Left forelimb (tissue), 1 donor: ENCODE measurements around the gene CTIF.

Source experiments
- DNase-seq: peaks from one replicate; pipeline ENCODE4 v3.0.0-alpha.2; 2018; ENCODE audit warnings: low spot score

Gene CTIF

DNA sequence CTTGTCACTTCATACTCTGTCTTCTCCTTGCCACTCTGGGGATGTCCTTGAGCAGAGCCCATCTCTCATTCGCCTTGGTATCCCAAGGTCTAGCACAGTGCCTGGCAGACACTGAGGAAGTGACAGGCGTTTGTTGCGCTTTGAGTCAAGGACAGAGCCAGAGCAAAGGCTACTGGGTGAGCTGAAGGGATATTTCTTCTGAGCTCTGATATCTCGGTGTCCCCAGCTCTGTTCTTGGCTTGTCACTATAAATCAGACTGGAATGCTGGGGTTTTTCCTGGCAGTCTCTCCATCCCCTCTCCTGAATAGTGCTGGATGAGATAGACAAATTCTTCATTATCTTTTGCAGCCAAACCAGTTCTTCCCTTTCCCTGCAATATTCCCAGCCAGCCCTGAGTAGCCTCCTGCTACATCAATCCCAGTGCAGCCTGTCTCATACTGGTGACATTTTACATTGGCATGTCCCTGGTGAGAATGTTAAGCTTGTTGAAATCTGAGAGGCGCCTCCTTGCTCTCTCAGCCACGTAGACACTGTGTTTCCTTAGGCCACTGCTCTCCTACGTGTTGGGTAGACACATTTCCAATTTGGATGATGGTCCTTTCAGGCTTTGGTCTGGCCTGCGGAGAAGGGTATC, 61.7 kb downstream of the CTIF start:
- DNase-seq = no peak

DNA sequence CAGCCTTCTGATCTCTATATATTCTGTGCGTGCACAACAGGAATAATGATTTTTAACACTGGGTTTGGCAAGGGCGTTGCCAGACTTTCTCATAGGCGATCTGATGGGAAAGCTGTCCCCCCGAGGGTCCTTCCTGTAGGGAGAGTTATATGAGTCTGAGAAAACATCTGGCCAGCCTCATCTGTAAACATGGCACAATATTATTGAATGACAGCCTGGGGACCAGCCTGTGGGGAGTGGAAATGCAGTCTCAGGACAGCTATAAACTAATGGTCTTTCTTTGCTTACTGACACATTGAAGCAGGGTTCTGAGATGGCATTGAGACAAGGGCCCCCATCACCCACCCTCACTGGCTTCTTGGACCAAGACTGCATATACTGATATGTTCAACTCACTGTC, 62.5 kb downstream of the CTIF start:
- DNase-seq = no peak

DNA sequence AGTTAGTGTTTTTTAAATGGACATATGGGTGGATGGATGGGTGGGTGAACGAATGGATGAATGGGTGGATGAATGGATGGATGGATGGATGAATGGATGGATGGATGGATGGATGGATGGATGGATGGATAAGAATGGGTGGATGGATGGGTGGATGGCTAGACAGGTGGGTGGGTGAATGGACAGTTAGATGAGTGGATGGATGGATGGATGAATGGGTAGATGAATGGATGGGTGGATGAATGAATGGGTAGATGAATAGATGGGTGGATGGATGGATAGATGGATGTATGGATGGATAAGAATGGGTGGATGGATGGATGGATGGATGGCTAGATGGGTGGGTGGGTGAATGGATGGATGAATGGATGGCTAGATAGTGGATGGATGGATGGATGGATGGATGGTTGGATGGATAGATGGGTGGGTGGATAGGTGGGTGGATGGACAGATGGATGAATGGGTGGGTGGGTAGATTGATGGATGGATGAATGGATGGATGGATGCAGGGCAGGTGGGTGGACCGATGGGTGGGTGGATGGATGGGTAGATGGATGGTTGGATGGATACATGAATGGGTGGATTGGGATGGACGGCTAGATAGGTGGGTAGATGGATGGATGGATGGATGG, 64.0 kb downstream of the CTIF start:
- no peak for DNase-seq

DNA sequence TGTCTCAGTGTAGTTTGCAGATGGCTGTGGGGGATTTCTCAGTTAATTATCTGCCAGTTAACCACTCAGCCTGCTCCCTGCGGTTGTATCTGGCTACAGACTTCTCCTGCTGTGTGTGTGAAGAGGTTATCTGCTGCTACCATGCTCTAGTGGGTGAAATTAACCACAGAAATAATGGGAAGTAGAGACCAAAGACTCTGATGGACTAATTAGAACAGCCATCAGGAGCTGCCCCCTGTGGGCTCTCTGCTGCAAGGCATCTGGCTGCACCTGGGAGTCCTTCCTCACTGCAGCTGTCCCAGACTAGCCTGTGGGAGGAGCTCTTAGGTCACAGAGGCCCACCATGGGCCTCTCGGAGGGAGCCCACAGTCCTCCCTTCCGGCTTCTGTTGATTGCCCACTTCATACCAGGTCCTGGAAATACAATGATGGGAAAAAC, 66.6 kb downstream of the CTIF start:
- DNase-seq = no peak

DNA sequence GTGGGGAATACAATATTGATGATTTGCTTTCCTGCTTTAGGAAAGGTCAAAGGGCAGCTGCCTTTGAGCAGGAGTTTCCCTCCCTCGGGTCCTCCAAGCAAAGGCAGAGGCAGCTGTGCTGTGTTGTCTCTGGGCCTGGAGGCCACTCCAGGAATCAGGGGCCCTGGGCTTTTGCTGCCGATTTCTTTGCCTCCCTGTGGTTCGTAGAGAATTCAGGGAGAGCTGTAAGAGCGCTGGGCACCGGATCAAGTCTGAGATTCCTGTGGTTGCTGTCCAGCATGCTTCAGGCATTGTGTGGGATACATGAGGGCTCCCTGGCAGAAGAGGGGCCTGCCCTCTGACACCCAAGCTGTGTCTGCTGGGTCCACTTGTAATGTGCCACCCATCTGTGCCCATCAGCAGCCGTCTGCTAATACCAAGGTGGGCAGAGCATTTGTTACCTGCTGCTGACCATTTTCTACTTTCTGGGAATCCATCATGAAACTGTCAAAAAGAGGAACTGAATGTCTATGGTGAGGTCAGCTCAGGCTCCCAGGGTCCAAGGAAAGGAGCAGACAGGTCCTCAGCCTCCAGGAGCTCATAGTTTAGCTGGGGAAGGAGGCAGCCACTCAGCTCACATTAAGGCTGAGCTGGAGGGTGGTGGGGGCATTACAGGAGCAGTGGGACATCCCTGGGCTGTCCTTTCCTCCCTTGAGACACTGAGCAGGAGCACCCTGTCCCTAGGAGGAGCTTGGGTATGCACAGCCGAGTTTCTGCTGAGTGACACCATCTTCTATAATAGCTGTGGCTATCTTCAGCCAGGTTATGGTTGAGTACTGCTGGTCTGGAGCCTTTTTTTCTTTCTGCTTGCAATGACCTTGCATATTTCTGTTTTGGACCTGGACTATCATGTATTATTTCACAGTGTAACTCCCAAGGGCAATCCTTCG, 68.5 kb downstream of the CTIF start:
- DNase-seq = no peak

DNA sequence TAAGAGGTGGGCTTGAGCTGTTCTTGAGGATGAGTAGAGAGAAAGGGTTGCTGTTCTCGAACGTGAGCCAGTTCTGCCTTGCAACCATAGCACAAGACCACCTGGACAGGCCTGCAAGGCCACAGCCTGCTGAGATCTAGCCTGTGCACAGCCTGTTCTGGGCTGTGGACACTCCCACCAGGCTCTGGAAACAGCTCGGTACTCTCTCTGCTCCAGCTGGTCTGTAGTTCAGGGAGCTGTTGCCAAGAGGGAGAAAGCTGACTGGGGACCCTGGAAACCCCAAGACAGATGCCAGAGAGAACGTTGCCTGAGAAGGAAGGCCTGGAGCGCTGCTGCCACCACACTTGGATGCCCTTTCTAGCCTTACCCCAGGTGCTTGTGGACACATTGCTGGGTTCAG, 69.8 kb downstream of the CTIF start:
- no peak for DNase-seq

DNA sequence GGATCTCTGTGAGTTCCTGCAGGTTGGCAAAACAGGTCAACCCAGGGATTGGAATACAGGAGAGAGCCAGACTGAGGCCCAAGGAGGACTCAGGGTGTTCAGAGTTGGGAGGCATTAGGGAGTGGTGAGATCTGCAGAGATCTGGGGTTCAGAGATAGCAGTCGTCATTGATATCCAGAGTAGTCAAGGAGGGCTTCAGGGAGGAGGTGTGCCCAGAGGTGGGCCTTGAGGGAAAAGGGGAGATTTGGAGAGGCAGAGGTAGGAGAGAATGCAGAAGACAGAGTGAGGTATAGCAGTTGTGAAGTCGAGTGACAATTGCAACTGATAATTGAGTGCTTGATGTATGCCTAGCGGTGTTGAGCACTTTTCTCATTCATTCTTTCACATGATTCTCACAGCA, 70.3 kb downstream of the CTIF start:
- no peak for DNase-seq

DNA sequence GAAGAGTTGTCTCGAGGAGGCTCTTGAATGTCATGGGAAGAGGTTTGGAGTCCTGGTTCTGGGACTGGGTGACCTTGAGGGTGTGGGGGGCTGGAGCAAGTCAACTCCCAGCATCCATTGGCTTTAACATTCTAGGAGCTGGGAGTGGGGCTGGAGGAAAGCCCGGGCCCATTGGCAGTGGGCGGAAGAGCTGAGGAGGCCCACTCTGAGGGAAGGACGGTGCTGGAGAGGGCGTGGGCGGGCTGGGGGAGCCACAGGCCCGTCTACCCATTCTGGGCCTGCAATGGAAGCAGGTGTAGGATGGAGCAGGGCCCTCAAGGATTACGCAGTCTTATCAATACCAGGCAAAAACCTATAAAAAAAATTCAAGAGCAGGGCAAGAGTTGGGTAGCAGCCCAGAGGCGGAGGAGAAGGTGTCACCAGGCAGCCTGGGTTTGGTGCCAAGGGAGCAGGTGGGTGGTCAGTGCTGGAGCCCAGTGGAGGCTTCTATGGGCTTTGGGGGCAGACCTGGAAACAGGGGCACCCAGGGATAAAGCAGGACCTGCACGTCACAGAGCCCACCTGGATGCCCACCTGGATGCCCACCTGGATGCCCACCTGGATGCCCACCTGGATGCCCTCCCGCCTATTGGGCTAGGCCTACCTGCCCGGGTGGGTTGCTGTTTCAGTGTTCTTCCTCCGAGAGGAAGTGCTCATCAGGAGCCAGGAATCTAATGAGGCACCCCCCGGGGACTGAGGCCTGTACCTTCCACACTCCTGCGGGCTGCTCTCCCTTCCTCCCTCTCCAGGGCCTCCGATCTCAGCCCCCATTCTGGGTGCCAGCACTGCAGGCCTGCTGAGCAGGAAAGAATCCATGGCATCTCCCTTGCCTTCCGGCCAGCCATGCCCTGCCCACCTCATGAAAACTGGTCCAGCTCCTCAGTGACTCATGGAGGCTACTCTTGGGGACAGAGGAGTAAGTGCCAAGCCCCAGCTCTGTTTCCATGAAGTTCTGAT, 71.3 kb downstream of the CTIF start:
- no peak for DNase-seq

DNA sequence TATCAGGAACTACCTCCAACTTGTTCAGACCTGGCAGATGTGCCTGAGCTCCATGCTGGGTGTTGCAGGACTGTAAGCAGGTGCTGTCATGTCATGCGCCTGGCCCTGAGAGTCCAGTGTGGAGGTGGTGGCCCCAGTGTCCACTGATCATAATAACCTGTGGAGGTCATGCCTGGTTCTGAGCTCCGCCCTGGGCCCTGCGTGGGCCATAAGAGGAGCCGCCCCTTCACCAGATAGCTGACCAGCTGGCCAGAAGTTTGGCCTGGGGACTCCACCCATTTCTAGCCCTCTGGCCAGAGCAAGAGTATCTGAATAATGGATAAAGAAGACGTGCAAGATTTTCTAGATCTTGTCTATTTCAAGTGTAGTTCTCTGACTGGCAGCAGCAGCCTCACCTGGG, 72.4 kb downstream of the CTIF start:
- DNase-seq = no peak

DNA sequence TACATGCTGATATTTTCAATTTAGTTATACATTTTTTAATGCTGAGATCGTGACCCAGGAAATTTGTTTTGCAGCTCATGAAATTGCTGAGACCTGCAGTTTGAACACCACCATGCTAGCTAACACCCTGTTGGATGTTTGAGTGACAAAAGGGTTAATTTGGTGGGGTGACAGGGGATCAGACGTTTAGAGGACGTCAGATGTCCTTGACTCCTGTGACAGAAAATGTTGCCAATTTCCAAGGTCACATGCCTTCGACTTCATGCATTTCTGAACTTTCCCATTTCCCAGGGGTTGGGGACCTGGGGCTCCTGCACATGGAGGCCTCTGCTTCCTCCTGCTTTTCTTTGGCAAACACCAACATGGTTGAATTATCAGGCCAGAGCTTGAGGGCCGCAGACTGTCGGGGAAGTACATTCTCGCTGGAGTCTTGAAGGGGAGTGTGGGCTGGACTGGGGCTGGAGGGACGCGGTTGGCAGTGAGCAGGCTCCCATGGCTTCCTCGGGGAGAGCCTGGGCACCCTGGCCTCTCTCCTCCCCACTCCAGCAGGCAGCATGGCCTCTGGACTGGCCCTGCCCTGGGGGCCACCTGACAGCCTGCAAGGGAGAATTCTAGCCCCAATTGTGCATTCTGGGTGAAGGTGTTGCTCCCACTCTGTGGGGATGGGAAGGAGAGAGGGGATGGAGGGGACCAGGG, 73.1 kb downstream of the CTIF start:
- no peak for DNase-seq

DNA sequence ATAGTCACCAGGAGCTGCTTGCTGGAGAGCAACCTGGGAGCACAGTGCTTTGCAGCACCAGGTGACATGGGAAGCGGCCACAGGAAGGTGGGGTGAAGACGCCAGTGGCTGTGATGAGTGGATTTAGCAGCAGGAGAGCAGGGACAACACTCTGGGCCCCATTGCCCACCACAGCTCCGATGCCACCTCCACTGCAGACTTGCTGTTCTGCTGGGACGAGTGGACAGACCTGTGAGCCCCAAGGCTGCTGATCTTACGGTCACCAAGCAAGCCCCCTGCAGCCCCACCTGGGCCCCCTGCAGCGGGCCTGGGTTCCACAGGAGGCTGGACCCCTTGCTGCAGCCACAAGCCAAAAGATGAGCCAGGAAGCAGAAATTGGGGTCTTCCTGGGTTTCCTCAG, 73.7 kb downstream of the CTIF start:
- no peak for DNase-seq

DNA sequence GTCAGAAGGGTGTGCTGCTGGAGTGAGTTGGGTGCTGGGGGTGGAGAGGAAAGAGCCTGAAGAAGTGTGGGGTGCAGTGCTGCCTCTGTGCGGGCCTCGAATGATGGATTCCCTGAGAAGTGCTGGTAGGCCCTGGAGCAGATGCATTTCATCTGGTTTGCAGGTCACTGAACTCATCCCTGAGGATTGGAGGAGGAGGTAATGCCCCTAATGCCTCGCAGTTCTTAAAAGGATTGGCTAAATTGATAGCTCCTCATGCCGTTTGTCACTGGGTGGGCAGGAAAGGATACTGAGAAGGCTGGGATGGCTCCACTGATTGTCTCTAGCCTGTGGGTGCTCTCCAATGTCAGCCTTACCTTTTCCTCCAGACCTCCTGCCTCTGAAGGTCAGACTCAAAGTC, 74.1 kb downstream of the CTIF start:
- DNase-seq = no peak

DNA sequence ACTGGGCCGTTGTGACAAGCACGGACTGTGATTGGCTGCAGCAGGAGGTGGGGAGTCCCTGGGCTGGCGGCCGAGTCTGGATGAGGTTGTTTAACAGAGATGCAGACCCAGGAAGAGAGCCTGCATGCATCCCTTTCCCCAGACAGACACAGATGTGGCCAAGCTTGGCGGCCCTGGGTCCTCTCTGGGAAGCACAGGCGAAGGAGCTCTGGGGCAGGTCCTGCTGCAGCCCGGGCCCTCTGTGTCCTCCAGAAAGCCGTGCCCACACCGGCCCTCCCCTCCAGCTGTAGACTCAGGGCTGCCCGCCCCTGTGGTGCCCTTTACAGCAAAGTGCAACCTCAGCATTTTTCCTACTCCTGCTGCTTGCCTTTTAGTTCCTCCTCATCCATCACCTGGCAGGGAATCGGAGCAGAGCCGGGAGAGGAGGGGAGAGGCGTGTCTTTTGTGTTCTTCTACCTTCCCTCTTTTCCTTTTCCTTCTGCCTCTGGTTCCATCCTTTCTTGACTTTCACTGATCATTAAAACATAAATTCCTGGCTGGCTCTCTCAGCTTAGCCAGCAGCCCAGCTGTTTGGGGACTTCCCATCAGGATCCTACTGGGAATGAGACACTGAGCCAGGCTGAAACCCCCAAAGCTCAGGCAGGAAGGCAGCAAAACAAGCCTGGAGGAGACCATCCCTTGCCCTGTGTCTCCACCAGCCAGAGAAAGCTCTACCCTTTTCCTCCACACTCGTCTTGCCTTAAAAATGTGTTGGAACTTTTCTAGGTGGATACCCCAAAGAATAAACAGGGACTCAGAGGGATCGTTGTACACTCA, 75.0 kb downstream of the CTIF start:
- DNase-seq = no peak

DNA sequence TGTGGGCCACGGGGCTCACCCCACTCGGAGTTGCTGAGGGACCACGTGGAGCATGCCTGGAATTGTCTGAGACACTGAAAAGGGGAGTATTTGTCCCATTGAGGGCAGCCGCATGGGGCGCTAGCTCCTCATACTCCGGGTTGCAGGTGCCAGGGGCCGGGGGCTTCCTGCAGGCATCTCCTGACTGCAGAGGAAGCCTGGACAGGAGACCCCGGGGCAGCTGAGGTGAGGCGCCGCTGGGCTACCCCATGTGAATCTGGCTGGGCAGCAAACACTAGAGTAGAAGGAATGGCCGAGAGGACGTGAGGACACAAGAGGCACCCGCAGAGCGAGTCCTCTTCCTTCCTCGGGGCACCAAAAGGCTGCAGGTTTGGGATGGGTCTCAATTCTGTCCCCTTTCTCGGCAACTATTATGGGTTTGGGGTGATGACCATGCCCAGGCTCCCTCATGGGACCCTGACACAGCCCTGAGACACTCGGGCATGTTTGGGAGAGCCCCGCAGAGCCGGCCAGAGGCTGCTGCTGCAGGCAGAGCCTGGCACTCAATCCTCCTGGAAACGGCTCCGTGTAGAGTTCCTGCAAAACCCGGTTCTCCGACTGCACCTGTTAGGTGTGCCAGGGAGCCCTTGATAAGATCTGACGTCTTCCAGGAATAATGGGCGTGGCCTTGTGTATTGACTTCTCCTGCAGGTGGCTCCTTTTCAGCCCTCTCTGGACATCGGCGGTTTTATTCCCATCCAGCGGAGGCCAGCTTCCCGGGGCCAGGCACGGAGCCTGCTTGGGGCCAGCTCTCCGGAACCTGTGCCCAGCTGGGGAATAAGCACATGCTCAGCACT, 77.0 kb downstream of the CTIF start:
- DNase-seq = no peak

DNA sequence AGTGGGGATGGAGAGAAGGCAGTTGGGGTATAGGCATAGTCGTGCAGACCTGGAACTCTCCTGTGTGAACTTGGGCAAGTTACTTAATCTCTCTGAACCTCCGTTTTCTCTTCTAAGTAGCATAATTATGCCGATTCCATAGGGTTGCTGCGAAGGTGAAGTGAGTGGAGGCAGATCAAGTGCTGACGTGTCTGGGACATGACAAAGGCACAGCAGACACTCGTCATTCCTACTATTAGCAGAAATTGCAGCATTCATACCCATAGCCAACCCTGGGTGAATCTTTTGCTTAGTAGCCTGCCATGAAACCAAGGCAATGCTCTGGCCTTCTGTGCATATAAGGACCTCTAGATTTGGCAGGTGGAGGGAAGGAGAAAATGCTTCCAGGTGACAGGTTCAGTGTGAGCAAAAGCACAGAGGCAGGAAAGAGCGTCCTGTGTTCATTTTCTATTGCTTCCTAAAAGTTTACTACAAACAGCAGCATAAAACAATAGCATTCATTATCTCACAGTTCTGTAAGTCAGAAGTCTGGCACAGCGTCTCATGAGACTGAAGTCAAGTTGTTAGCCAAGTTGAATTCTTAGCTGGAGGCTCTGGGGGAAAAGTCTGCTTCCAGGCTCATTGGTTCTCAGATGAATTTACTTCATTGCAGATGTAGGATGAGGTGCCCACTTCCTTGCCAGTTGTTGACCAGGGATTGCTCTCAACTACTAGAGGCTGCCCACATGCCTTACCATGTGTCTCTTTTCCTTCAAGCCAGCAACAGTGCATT, 77.8 kb downstream of the CTIF start:
- no peak for DNase-seq

DNA sequence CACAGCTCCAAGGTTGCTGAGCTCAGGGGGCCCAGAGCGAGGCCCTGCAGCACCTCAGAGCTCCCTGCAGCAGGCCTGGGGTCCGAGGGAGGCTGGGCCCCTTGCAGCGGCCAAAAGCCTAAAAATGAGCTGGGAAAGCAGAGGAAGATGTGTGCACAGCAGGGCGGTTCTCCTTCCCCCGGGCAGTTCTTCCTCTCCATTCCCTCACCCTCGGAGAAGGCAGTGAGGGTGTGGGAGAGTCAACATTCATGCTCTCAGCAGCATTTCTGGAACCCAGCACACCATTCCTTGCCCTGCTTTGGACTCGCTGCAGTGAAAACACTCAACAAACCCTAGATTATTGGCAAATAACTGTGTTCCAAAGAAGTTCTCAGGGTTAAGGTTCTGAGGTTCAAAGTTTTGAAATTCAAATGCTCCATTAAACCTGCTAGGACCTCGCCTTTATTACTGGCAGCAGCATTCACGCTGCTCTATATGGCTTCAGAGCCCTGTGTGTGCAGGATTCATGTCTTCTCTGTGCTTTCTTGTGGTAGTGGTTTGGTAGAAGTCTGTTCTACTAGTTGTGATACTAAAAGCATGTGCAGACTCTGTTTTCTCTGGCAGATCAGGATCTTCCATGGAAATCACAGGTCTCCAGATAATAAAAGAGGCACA, 79.1 kb downstream of the CTIF start:
- no peak for DNase-seq

DNA sequence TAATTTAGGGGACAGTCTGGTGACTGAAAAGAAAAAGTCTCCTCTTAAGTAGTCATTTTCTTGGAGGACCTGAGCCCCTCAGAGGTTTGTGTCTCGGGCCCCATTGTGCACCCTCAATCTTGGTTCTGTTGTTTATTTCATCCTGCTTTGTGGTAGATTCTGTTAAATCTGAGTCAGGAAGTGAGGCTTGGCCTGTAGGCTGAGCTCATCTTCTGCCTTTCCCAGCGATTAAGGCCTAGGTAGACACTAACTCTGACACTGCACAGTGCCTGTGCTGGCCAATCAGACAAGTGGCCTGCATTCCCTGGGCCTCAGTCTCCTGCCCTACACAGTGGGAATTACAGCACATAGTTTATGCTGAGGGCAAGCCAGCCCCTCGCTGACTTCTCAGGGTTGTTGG, 80.2 kb downstream of the CTIF start:
- DNase-seq = no peak

DNA sequence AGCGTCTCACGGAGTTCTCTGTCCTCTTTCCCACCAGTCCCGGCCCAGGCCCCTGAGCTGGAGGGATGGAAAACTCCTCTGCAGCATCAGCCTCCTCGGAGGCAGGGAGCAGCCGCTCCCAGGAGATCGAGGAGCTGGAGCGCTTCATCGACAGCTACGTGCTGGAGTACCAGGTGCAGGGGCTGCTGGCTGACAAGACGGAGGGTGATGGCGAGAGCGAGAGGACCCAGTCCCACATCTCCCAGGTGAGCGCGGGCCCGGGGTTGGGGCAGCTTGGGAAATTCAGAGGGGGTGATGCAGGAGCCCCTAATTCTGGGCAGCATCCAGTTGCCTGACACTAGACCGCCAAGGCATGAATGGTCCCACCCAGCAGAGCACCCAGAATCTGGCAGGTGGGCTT, 80.7 kb downstream of the CTIF start:
- no peak for DNase-seq
